Activated CD4-positive, alpha-beta T cell treated with anti-CD3 and anti-CD28 coated beads for 48 hours (primary cell): ENCODE data around the gene GRK7.
"Not testable (repeated sequence)": the region's sequence is repeated elsewhere in the genome, so short reads cannot be mapped to it uniquely, and the experiment has no call there.

ENCODE experiments used
- DNase-seq: peaks from one replicate; pipeline ENCODE4 v3.0.0-alpha.2; 2020

The GRK7 gene

GRCh38 chr3:141796081-141796888 is 33.1 kb downstream of the GRK7 start:
- DNase-seq, result peak; percentile 86

DNA sequence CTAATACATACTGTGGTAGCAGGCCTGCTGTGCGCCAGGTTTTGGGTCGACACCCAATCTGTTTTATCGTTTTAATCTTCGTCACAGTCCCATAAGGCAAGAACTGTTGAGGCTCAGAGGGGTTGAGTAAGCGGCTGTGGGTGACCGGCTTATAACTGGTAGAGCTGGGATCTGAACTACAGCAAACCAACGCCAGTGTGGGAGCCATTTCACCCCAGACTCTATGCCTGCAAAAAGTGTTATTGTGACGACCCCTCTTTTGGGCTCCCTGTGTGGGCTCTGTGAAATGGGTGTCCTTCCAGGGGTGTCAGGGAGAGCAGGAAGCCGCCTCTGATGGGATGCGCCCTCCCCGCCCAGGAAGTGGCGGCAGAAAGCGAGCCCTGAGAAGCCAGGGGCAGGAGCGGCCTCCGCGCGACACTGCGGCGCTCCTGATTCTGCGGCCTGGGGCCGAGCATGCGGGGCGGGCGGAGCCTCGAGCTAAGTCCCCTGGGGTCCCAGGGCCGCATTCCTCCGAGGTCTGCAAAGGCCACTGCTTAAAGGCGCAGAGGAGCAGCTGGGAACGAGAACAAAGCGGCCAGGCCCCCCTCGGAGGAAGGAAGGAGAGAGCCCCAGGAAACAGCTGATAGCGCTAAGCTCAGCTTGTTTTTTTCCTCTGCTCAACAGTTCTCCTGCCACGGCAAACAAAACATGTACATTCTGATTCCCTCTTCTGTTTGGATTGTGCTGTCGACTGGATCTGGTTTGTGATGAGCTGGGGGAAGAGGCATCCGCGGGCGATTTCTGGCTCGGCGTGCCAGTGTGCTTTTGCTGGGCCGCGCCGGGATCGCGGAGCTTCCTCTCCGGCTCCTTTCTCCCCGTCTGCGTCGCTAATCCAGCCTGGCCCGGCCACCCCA is 33.9 kb downstream of the GRK7 start:
- DNase-seq, result peak; percentile 69

DNA sequence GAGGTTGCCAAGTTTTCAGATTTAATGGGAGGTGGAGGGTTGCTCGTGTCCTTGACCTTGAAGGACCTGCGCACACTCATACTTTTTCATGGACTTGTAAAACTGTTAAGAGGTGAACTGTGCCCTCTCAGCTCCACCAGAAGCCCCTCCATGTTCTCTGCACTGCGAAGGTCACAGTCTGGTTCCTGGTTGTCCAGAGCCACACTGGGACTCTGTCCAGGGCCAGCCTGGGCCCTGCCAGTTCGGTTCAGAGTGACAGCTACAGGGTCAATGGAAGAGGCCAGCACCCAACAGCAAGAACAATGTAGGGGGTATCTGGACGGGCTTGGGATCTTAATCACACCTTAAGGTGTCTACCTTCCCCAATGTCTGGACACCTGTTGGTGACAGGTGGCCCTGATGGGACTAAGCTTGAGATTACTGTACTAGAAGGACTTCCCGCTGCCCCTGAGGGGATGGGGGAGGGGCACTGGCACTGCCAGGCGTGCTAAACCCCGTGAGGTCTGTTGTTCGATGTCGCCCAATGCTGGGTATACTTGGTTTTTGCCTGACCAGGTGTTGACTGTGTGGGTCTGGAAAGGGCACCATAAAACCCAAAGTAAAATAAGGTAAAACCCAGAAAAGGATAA is 34.7 kb downstream of the GRK7 start:
- DNase-seq, result peak; percentile 23

GRCh38 chr3:141798448-141798845 is 35.2 kb downstream of the GRK7 start:
- peak; percentile 8 for DNase-seq

DNA sequence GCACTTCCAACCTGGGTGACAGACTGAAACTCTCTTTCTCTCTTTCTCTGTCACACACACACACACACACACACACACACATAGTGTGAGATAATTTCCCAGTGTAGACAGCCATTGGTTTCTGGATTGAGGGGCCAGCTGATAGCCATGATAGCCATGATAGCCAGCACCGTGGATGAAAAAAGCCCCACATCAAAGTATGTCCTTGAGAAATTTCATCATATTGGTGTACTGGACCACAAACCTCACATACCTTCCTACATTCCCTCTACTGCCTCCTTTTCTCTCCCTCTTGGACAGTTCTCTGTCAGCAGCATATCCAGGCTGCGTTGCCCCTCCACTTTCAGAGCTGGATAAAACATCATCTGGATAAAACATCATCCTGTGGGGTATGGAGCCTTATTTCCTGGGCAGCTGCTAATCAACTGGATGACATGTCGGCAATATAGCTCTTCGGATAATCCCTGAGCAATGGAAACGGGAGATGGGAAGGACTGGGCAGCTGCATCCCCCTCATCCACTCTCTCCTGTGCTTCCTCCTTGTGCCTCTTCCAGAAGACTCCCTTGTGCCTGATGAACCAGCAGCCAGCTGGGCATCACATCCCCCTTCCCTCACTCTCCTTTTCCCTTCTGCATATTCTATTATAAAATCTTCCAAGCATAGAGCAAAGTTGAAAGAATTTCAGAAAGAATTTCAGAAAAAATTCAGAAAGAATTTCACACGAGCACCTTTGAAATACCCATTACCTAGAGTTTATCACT is 39.3 kb downstream of the GRK7 start:
- no peak for DNase-seq

DNA sequence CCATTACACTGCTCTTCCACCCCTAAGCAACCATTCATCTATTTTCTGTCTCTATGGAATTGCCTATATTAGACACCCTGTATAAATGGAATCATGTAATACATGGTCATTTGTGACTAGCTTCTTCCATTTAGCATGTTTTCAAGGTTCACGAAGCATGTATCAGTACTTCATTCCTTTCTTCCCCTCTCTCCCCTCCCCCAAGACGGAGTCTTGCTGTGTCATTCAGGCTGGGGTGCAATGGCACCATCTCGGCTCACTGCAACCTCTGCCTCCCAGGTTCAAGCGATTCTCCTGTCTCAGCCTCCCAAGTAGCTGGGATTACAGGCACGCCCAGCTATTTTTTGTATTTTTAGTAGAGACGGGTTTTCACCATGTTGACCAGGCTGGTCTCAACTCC is 40.3 kb downstream of the GRK7 start:
- not testable (repeated sequence) for DNase-seq

- no peak for DNase-seq
These were observed 41.2 kb downstream of the GRK7 start for GRCh38 chr3:141804447-141804777.

DNA sequence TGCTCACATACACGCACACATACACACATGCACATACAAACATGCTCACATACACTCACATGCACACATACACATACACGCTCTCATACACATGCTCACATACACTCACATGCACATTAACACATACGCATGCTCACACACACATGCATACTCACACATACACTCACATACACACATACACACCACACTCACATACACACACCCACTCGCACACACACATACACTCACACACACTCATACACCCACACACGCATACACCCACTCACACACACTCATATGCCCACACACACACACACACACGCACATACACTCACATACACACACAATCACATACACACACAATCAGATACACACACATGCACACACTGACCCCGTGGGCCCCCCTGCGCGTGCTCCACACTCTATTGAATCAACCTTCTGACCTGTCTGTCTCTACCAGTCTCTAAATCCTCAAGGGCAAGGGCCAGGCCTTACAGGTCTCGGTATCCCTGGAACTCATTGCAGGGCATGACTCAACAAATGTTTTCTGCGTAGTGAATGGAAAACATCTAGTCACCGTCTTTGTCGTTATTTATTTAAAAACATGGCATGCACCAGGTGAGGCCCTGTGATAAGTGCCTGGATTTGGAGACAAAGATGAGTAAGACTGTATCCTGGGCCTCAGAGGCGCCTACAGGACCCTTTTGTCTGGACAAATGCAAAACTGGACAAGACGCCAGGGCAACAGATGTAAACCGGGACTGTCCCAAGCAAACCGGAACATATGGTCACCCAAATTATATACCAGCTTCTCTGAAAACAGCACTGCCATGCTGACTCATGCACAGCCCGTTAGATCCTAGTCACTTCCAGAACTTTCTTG is 41.8 kb downstream of the GRK7 start:
- no peak for DNase-seq

DNA sequence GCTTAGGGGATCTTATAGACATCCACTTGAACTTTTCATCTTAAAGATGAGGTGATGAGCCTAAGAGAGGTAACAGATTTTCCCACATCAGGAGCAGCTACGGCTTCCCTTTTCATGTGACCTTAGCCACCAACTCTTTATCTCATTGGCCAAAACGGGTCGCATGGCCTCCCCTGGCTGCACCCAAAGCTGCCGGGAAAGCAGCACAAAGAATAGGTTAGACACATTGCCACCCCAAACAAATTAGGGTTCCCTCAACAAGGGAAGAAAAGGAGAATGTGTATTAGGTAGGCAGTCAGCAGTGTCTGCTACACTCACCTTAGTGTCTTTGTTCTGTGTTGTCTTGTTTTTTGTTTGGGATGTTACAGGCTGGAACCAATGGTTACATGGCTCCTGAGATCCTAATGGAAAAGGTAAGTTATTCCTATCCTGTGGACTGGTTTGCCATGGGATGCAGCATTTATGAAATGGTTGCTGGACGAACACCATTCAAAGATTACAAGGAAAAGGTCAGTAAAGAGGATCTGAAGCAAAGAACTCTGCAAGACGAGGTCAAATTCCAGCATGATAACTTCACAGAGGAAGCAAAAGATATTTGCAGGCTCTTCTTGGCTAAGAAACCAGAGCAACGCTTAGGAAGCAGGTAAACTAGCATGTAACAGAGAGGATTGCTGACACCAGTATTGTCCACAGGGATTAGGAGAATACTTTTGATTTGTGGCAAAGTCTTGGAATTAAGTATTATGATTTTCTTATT is 44.2 kb downstream of the GRK7 start:
- DNase-seq, result no peak

- DNase-seq, result no peak
These were observed 45.4 kb downstream of the GRK7 start for GRCh38 chr3:141808586-141808985.

DNA sequence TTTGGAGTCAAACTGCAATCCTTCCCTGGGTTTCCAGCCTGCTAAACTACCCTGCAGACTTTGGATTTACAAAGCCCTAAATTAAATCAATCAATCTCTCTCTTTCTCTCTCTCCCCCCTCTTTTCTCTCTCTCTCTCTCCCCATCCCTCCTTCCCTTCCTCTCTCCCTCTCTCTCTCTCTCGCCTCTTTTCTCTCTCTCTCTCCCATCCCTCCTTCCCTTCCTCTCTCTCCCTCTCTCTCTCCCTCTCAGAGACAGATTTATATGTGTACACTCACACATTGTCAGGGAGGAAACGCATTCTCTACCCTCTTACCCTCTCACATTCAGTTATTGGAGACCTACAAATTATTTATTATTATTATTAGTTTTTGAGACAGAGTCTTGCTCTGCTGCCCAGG is 47.0 kb downstream of the GRK7 start:
- no peak for DNase-seq

GRCh38 chr3:141811348-141811747 is 48.1 kb downstream of the GRK7 start:
- no peak for DNase-seq

- no peak for DNase-seq
These were observed 48.9 kb downstream of the GRK7 start for GRCh38 chr3:141812084-141812483.

GRCh38 chr3:141812586-141812985 is 49.4 kb downstream of the GRK7 start:
- no peak for DNase-seq
